Stimulated activated CD4-positive, alpha-beta T cell treated with anti-CD3 and anti-CD28 coated beads, Interleukin-1b, Interleukin-23, amount 100 ng/mL, for 48 hours (primary cell): ENCODE results near the gene HYLS1.
"Not testable (repeated sequence)": the region's sequence is repeated elsewhere in the genome, so short reads cannot be mapped to it uniquely, and the experiment has no call there.

ENCODE experiments used
- DNase-seq: peaks from one replicate; pipeline ENCODE4 v3.0.0-alpha.2; 2020

The HYLS1 gene

GRCh38 chr11:125887373-125888324, at the start of gene HYLS1:
Gene HYLS1 (plus strand): TSS chr11:125887668. CDS start chr11:125899369, 11,701 bp downstream.
- peak; percentile 95 for DNase-seq

- no peak for DNase-seq
These were observed 45.0 kb upstream of the HYLS1 start for GRCh38 chr11:125842321-125842948.

GRCh38 chr11:125846188-125846587, 41.3 kb upstream of the HYLS1 start:
- DNase-seq, result no peak

- DNase-seq, result not testable (repeated sequence)
These were observed 29.8 kb upstream of the HYLS1 start for GRCh38 chr11:125857670-125858069.

- not testable (repeated sequence) for DNase-seq
These were observed 24.7 kb upstream of the HYLS1 start for GRCh38 chr11:125862786-125863185.

- DNase-seq, result not testable (repeated sequence)
These were observed 22.1 kb upstream of the HYLS1 start for GRCh38 chr11:125865354-125865753.

- no peak for DNase-seq
These were observed 17.9 kb upstream of the HYLS1 start for GRCh38 chr11:125869521-125869920.

GRCh38 chr11:125871391-125872137, 15.9 kb upstream of the HYLS1 start:
- peak; percentile 20 for DNase-seq

- no peak for DNase-seq
These were observed 15.4 kb upstream of the HYLS1 start for GRCh38 chr11:125872138-125872491.

GRCh38 chr11:125873881-125874555, 13.4 kb upstream of the HYLS1 start:
- DNase-seq, result no peak

- DNase-seq, result peak; percentile 42
These were observed 12.8 kb upstream of the HYLS1 start for GRCh38 chr11:125874556-125875124.

GRCh38 chr11:125881291-125881690, 6.2 kb upstream of the HYLS1 start:
- no peak for DNase-seq

- no peak for DNase-seq
These were observed 4.1 kb upstream of the HYLS1 start for GRCh38 chr11:125883375-125883774.

- peak; percentile 42 for DNase-seq
These were observed 483 bp upstream of the HYLS1 start for GRCh38 chr11:125886997-125887372.

GRCh38 chr11:125890447-125891100, 3.1 kb downstream of the HYLS1 start:
- DNase-seq, result no peak

GRCh38 chr11:125892071-125892470, 4.6 kb downstream of the HYLS1 start:
- no peak for DNase-seq

- DNase-seq, result no peak
These were observed 5.5 kb downstream of the HYLS1 start for GRCh38 chr11:125892994-125893393.

- no peak for DNase-seq
These were observed 14.4 kb downstream of the HYLS1 start for GRCh38 chr11:125901872-125902271.

GRCh38 chr11:125902277-125902926, 14.9 kb downstream of the HYLS1 start:
- no peak for DNase-seq

GRCh38 chr11:125902927-125903710, 15.7 kb downstream of the HYLS1 start, which contains the start of gene PUS3:
Gene PUS3 (minus strand): TSS chr11:125903206. CDS start chr11:125896284, 6,922 bp downstream.
- DNase-seq, result peak; percentile 89
